Osteoblast (primary cell): ENCODE results near the gene BRPF3. TPM values are rescaled to one million over a fixed set of nuclear protein-coding genes. Genes with fewer than 3 reads are reported as not detected.

Source experiments
- DNase-seq: peaks from one replicate; pipeline ENCODE4 v3.0.0; 2011; ENCODE audit warnings: low spot score, mixed read lengths; ENCODE audit not compliant: insufficient read length; ENCODE audit errors: missing footprints
- H2AFZ ChIP-seq: 2 replicates; pipeline ENCODE4 v1.6.0; 2011; ENCODE audit warnings: mild to moderate bottlenecking, low read length
- H3K27ac ChIP-seq: 2 replicates; pipeline ENCODE4 v1.5.1; 2011; ENCODE audit warnings: mild to moderate bottlenecking, low read depth, low read length, moderate library complexity
- H3K27me3 ChIP-seq: 2 replicates; pipeline ENCODE4 v1.6.0; 2012; ENCODE audit warnings: mild to moderate bottlenecking, control low read depth, inconsistent platforms, low read length, moderate library complexity; ENCODE audit not compliant: insufficient read depth
- H3K36me3 ChIP-seq: 2 replicates; pipeline ENCODE4 v1.5.1; 2011; ENCODE audit warnings: mild to moderate bottlenecking, low read length, control low read depth, moderate library complexity; ENCODE audit not compliant: insufficient read depth
- H3K4me1 ChIP-seq: 2 replicates; pipeline ENCODE4 v1.5.1; 2011; ENCODE audit warnings: mild to moderate bottlenecking, low read length, control low read depth, moderate library complexity; ENCODE audit not compliant: insufficient read depth
- H3K4me2 ChIP-seq: 2 replicates; pipeline ENCODE4 v1.6.0; 2011; ENCODE audit warnings: mild to moderate bottlenecking, low read length; ENCODE audit not compliant: insufficient read depth
- H3K4me3 ChIP-seq: fragments of 200-600 bp; sonication (generic); 3 replicates; pipeline ENCODE4 v1.5.1; 2012; ENCODE audit warnings: mild to moderate bottlenecking, low read length, inconsistent platforms; ENCODE audit not compliant: insufficient read depth
- H3K79me2 ChIP-seq: 2 replicates; pipeline ENCODE4 v1.6.0; 2012; ENCODE audit warnings: mild to moderate bottlenecking, low read length, control low read depth, inconsistent platforms; ENCODE audit not compliant: insufficient read depth
- H3K9me3 ChIP-seq: 2 replicates; pipeline ENCODE4 v1.5.1; 2011; ENCODE audit warnings: low read depth, low read length, control low read depth
- H4K20me1 ChIP-seq: 2 replicates; pipeline ENCODE4 v1.6.0; 2012; ENCODE audit warnings: mild to moderate bottlenecking, low read length, control low read depth; ENCODE audit not compliant: insufficient read depth
- CTCF ChIP-seq: IDR thresholded peaks from 2 replicates; pipeline ENCODE4 v1.5.1; 2011; ENCODE audit warnings: mild to moderate bottlenecking, low read depth, low read length, moderate library complexity; ENCODE audit errors: extremely low read depth
- total RNA-seq: library from RNA; depleted of rRNA; stranded (reverse); fragments of >200 nt; gene quantifications from 2 replicates; pipeline ENCODE4 v1.2.3, GENCODE V29; 2012

BRPF3 gene
- total RNA-seq, 1 donor = 18.8 TPM

- Histone ChIP-seq H3K4me2 (no peak overlapping the region), H3K79me2 (no peaks in the 10 kb centered on the region)
These were observed 46.1 kb downstream of the BRPF3 start for GRCh38 chr6:36242626-36243025.

GRCh38 chr6:36243562-36244212 lies 47.1 kb downstream of the BRPF3 start:
- H3K27ac ChIP-seq = no peak overlapping the region
- H3K4me2 ChIP-seq = no peak overlapping the region
- H3K27me3 ChIP-seq = peaks cover 10% of the 10 kb centered on the region
- H3K79me2 ChIP-seq = no peaks in the 10 kb centered on the region
- H3K4me1 ChIP-seq = peaks cover 11% of the 10 kb centered on the region
- H2AFZ ChIP-seq = no peak overlapping the region
- no peak for TF ChIP-seq CTCF
- no peaks in the 10 kb centered on the region for H3K9me3 ChIP-seq
- H3K36me3 ChIP-seq = no peaks in the 10 kb centered on the region
- no peaks in the 10 kb centered on the region for H4K20me1 ChIP-seq
- no peak for DNase-seq
- H3K4me3 ChIP-seq = no peak overlapping the region

More at GRCh38 chr6:36242626-36243025, 46.1 kb downstream of the BRPF3 start:
- no peak overlapping the region for H3K4me3 ChIP-seq
- no peak for TF ChIP-seq CTCF
- no peak overlapping the region for H3K27ac ChIP-seq
- H3K36me3 ChIP-seq = no peaks in the 10 kb centered on the region
- H3K27me3 ChIP-seq = peaks cover 10% of the 10 kb centered on the region
- H2AFZ ChIP-seq = no peak overlapping the region
- H3K9me3 ChIP-seq = no peaks in the 10 kb centered on the region
- peaks cover 4% of the 10 kb centered on the region for H3K4me1 ChIP-seq
- H4K20me1 ChIP-seq = no peaks in the 10 kb centered on the region
- DNase-seq = no peak

- Histone ChIP-seq H3K79me2 (no peaks in the 10 kb centered on the region), H2AFZ (no peak overlapping the region), H3K27me3 (peaks cover 10% of the 10 kb centered on the region), H4K20me1 (no peaks in the 10 kb centered on the region), H3K4me3 (no peak overlapping the region), H3K4me1 (peaks cover 15% of the 10 kb centered on the region), H3K27ac (no peak overlapping the region), H3K36me3 (no peaks in the 10 kb centered on the region), H3K9me3 (no peaks in the 10 kb centered on the region), H3K4me2 (no peak overlapping the region)
- TF ChIP-seq CTCF = no peak
- no peak for DNase-seq
These were observed 48.2 kb downstream of the BRPF3 start for GRCh38 chr6:36244641-36245280.

GRCh38 chr6:36245572-36246061 lies 49.1 kb downstream of the BRPF3 start:
- no peak for TF ChIP-seq CTCF
- Histone ChIP-seq H3K36me3 (no peaks in the 10 kb centered on the region), H3K79me2 (no peaks in the 10 kb centered on the region), H3K27ac (no peak overlapping the region), H3K4me2 (no peak overlapping the region), H4K20me1 (no peaks in the 10 kb centered on the region), H3K27me3 (peaks cover 10% of the 10 kb centered on the region), H2AFZ (no peak overlapping the region), H3K4me3 (no peak overlapping the region), H3K4me1 (peaks cover 15% of the 10 kb centered on the region), H3K9me3 (no peaks in the 10 kb centered on the region)
- no peak for DNase-seq
